Measurements from ENCODE around the gene E2F1.

DNA sequence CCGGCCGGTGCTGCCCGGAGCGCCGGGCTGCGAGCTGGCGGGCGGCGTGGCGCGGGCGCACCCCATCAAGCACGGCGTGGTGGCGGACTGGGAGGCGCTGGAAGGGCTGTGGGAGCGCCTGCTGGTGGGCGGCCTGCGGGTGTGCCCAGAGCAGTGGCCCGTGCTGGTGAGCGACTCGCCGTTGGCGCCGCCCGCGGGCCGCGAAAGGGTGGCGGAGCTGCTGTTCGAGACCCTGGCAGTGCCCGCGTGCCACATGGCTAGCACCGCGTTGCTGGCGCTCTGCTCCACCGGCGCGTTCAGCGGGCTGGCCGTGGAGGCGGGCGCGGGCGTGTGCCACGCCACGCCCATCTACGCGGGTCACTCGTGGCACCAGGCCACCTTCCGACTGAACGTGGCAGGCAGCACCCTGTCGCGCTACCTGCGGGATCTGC lies 18.9 kb downstream of the E2F1 start:
- TF ChIP-seq, protein P1, sequence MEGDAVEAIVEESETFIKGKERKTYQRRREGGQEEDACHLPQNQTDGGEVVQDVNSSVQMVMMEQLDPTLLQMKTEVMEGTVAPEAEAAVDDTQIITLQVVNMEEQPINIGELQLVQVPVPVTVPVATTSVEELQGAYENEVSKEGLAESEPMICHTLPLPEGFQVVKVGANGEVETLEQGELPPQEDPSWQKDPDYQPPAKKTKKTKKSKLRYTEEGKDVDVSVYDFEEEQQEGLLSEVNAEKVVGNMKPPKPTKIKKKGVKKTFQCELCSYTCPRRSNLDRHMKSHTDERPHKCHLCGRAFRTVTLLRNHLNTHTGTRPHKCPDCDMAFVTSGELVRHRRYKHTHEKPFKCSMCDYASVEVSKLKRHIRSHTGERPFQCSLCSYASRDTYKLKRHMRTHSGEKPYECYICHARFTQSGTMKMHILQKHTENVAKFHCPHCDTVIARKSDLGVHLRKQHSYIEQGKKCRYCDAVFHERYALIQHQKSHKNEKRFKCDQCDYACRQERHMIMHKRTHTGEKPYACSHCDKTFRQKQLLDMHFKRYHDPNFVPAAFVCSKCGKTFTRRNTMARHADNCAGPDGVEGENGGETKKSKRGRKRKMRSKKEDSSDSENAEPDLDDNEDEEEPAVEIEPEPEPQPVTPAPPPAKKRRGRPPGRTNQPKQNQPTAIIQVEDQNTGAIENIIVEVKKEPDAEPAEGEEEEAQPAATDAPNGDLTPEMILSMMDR (IDR thresholded peaks at IDR 0.05) = no peak
- no peak for TF ChIP-seq EP300 (IDR thresholded peaks at IDR 0.05)

All from ovary (tissue), 3 donors.